B cell (primary cell): ENCODE data around the gene KANSL1L.

ENCODE experiments used
- CTCF ChIP-seq: fragments of 200-600 bp; IDR thresholded peaks from one replicate; pipeline ENCODE4 v1.8.0; 2022; ENCODE audit warnings: antibody characterized with exemption, mild to moderate bottlenecking
- EZH2 ChIP-seq: IDR thresholded peaks from 2 replicates; pipeline ENCODE4 v1.6.1; 2012; ENCODE audit warnings: borderline replicate concordance, low read depth, mild to moderate bottlenecking, moderate library complexity, low read length; ENCODE audit not compliant: insufficient read depth, poor library complexity, severe bottlenecking

DNA sequence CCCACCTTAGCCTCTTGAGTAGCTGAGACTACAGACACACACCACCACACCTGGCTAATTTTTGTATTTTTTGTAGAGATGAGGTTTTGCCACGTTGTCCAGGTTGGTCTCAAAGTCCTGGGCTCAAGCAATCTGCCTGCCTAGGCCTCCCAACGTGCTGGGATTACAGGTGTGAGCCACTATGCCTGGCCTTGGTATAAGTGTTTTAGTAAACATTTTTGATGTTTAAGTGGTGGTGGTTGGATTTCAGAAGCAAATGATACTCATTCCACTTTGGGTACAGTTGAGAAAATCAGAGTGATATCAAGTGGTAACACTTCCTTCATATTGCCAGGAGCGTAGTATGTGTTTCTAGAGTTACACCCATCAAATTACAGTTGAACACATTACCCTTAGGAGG, 28.6 kb upstream of the KANSL1L start:
- TF ChIP-seq CTCF (no peak), EZH2 (no peak)
